A673 (cell line): ENCODE results near the gene ACKR3. TPM values are rescaled to one million over a fixed set of nuclear protein-coding genes. Genes with fewer than 3 reads are reported as not detected.

Source experiments
- BruUV-seq: library from RNA; stranded (reverse); fragments of 400-500 nt; replicated peaks from 2 replicates; lab custom pipeline; 2021; lab: Mats Ljungman, UMichigan
- CTCF ChIA-PET: fragments of 300-600 bp; sonication (Branson Sonifier 250); formaldehyde crosslinking; loops from one replicate; lab custom pipeline; 2022; ENCODE audit warnings: antibody characterized with exemption; lab: Charles Lee
- POLR2A ChIA-PET: fragments of 300-600 bp; sonication (Branson Sonifier 250); formaldehyde crosslinking; loops from one replicate; lab custom pipeline; 2022; ENCODE audit warnings: antibody characterized with exemption; ENCODE audit not compliant: low non-redundant PET; lab: Charles Lee
- DNase-seq: peaks from one replicate; pipeline ENCODE4 v3.0.0-alpha.2; 2015; ENCODE audit warnings: low spot score
- H3K27ac ChIP-seq: fragments of 200-600 bp; sonication (generic); 2 replicates; pipeline ENCODE4 v1.5.1; 2016; ENCODE audit warnings: mixed run types, low read depth, mild to moderate bottlenecking, mixed read lengths, antibody characterized with exemption, low read length; ENCODE audit not compliant: poor library complexity, severe bottlenecking
- H3K27me3 ChIP-seq: fragments of 200-600 bp; sonication (generic); replicated peaks from 2 replicates; pipeline ENCODE4 v1.6.1; 2017; ENCODE audit warnings: mixed run types, low read depth, mild to moderate bottlenecking, mixed read lengths, antibody characterized with exemption, low read length; ENCODE audit not compliant: insufficient read depth, poor library complexity
- H3K36me3 ChIP-seq: fragments of 200-600 bp; sonication (generic); 2 replicates; pipeline ENCODE4 v1.6.1; 2016; ENCODE audit warnings: mixed run types, mild to moderate bottlenecking, mixed read lengths, antibody characterized with exemption, low read length; ENCODE audit not compliant: insufficient read depth, poor library complexity, severe bottlenecking
- H3K4me1 ChIP-seq: fragments of 200-600 bp; sonication (generic); 2 replicates; pipeline ENCODE4 v1.6.1; 2017; ENCODE audit warnings: mixed run types, mild to moderate bottlenecking, mixed read lengths, antibody characterized with exemption, low read length; ENCODE audit not compliant: insufficient read depth, poor library complexity, severe bottlenecking
- H3K4me3 ChIP-seq: fragments of 200-600 bp; sonication (generic); 2 replicates; pipeline ENCODE4 v1.5.1; 2016; ENCODE audit warnings: low read depth, mixed run types, mild to moderate bottlenecking, mixed read lengths, low read length; ENCODE audit not compliant: poor library complexity, severe bottlenecking
- H3K9me3 ChIP-seq: fragments of 200-600 bp; sonication (generic); 2 replicates; pipeline ENCODE4 v1.6.1; 2016; ENCODE audit warnings: mixed run types, low read depth, mild to moderate bottlenecking, mixed read lengths, antibody characterized with exemption, low read length; ENCODE audit not compliant: poor library complexity, severe bottlenecking
- EZH2 ChIP-seq: fragments of 200-600 bp; sonication (generic); IDR thresholded peaks from 2 replicates; pipeline ENCODE4 v1.6.1; 2017; ENCODE audit warnings: borderline replicate concordance, low read depth, mild to moderate bottlenecking, mixed read lengths, antibody characterized with exemption, low read length; ENCODE audit not compliant: poor library complexity, severe bottlenecking
- intact Hi-C: fragments of 100-400 bp; cut with micrococcal nuclease; formaldehyde crosslinking; loops from one replicate; pipeline ENCODE4 v1.10.0; 2022; ENCODE audit not compliant: unreplicated experiment
- total RNA-seq: library from RNA; stranded (reverse); gene quantifications from 2 replicates; pipeline ENCODE4 v1.2.3, GENCODE V29; 2021
- TF ChIP-seq, protein P1 (sequence below): fragments of 300-800, 200-600 bp; sonication (generic); conservative IDR thresholded peaks from 2 replicates; pipeline ENCODE4 v1.5.1; 2017; ENCODE audit warnings: low read depth, mild to moderate bottlenecking, antibody characterized with exemption, low read length, moderate library complexity, mixed read lengths

Gene ACKR3
- total RNA-seq, 1 experiment from 2014 or later, result 0.52 TPM

DNA sequence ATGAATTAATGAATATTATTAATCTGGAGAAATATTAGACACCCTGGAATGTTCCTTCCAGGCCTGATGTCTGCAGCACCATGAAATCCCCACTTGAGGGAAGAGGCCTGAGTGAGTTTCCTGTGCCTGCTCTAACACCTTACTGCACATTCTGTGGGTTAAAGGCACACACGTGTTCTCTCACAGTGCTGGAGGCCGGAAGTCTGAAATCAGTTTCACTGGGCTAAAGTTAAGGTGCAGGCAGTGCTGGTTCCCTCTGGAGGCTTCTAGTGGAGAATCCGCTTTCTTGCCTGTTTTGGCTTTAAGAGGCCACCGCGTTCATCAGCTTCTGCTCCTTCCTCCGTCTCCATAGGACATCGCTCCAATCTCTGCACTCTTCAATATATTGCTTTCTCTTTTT lies 48.7 kb downstream of the ACKR3 start:
- no peaks in the 10 kb centered on the region for H3K36me3 ChIP-seq
- H3K9me3 ChIP-seq, result no peaks in the 10 kb centered on the region
- intact Hi-C loops, result no loop called here
- TF ChIP-seq, protein P1, sequence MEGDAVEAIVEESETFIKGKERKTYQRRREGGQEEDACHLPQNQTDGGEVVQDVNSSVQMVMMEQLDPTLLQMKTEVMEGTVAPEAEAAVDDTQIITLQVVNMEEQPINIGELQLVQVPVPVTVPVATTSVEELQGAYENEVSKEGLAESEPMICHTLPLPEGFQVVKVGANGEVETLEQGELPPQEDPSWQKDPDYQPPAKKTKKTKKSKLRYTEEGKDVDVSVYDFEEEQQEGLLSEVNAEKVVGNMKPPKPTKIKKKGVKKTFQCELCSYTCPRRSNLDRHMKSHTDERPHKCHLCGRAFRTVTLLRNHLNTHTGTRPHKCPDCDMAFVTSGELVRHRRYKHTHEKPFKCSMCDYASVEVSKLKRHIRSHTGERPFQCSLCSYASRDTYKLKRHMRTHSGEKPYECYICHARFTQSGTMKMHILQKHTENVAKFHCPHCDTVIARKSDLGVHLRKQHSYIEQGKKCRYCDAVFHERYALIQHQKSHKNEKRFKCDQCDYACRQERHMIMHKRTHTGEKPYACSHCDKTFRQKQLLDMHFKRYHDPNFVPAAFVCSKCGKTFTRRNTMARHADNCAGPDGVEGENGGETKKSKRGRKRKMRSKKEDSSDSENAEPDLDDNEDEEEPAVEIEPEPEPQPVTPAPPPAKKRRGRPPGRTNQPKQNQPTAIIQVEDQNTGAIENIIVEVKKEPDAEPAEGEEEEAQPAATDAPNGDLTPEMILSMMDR, result no peak
- no peak for TF ChIP-seq EZH2
- H3K4me3 ChIP-seq, result no peak overlapping the region
- H3K27ac ChIP-seq, result no peak overlapping the region
- ChIA-PET POLR2A (no interaction called here), CTCF (no interaction called here)
- no peak for DNase-seq
- no TSS peak for BruUV-seq
- H3K27me3 ChIP-seq, result peaks cover 45% of the 10 kb centered on the region
- H3K4me1 ChIP-seq, result no peaks in the 10 kb centered on the region

DNA sequence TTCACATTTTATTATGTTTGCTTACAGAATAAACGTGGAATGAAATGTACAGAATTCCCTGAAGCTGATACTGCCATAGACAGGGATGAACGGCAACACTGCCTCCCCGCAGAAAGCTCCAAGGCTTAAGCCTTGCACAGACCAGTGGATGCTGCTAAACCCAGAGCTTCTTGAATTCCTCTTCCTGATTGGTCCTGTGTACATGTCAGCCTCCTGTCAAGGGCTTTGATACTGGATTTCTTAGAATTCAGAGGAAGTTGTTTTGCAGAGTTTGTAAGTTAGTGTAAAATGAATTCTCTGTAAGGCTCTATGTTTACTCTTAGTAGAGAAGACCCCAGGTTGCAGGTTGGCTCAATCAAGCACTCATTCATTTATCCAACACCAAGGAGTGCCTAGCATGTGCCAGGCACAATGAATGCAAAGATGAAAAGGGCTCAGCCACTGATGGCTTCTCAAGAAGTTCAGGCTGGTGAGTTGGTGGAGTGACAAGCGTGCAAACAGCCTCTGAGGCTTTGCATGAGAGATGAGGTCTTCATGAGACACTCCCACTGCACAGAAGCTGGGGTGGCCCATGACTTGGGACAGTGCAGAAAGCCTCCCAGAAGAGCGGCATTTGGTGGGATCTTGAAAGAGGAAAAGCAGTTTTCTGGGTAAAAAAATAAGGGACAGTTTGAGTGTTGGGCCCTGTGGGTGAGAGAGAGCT lies 50.4 kb downstream of the ACKR3 start:
- ChIA-PET POLR2A (no interaction called here), CTCF (no interaction called here)
- Histone ChIP-seq H3K27ac (no peak overlapping the region), H3K36me3 (no peaks in the 10 kb centered on the region), H3K4me1 (no peaks in the 10 kb centered on the region), H3K27me3 (peaks cover 34% of the 10 kb centered on the region), H3K4me3 (no peak overlapping the region), H3K9me3 (no peaks in the 10 kb centered on the region)
- BruUV-seq, result no TSS peak
- intact Hi-C loops, result no loop called here
- TF ChIP-seq, protein P1, result no peak
- no peak for TF ChIP-seq EZH2
- DNase-seq, result no peak

DNA sequence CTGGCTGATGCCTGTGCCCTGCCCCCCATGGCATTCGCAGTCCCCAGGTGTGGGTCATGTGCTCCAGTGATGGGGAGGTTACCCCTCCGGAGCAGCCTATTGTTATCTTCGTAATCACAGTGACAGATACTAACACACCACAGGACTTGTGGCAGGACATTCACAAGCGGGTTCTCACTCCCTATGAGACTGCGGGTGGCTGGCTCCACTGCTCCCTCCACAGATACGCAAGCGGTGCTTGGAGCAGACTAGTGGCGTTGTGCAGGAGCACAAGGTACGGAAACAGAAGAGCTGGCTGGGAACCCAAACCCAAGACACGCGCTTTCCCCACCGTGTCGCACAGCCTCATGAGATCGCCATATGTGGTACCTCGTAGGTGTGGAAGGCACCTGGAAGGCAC lies 52.2 kb downstream of the ACKR3 start:
- DNase-seq, result no peak
- H3K27me3 ChIP-seq, result peaks cover 26% of the 10 kb centered on the region
- TF ChIP-seq, protein P1, result no peak
- no peak for TF ChIP-seq EZH2
- intact Hi-C loops, result no loop called here
- no peak overlapping the region for H3K4me3 ChIP-seq
- BruUV-seq, result no TSS peak
- no peaks in the 10 kb centered on the region for H3K4me1 ChIP-seq
- H3K27ac ChIP-seq, result no peak overlapping the region
- no peaks in the 10 kb centered on the region for H3K9me3 ChIP-seq
- H3K36me3 ChIP-seq, result no peaks in the 10 kb centered on the region
- CTCF ChIA-PET, result no interaction called here
- POLR2A ChIA-PET, result no interaction called here
